WTC11 (cell line): ENCODE data around the gene RRN3.
"Not testable (repeated sequence)": the region's sequence is repeated elsewhere in the genome, so short reads cannot be mapped to it uniquely, and the experiment has no call there.

Experiments
- TF ChIP-seq, protein P1 (sequence below): fragments of 200-600 bp; IDR thresholded peaks from 2 replicates; pipeline ENCODE4 v1.8.0; 2022; ENCODE audit warnings: antibody characterized with exemption
- TF ChIP-seq, protein P2 (sequence below): sonication (generic); formaldehyde crosslinking; IDR thresholded peaks from 2 replicates; pipeline ENCODE4 v1.8.1; 2023; ENCODE audit warnings: mild to moderate bottlenecking, missing genetic modification reagents
- TF ChIP-seq, protein P3 (sequence below): sonication (generic); formaldehyde crosslinking; IDR thresholded peaks from 2 replicates; pipeline ENCODE4 v1.8.0; 2022; ENCODE audit warnings: mild to moderate bottlenecking, missing genetic modification reagents

DNA sequence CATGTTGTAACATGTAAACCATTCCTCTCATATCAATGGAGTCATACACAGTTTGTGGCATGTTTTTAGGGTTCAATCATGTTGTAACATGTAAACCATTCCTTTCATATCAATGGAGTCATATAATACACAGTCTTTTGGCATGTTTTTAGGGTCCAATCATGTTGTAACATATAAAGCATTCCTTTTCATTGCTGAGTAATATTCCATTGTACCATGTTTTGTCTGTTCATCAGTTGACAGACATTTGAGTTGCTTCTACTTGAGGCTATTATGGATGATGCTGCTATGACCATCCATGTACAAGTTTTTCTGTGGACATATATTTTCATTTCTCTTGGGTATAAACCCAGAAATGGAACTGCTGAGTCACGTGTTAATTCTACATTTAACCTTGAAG lies 13.2 kb downstream of the RRN3 start:
- TF ChIP-seq, protein P1, sequence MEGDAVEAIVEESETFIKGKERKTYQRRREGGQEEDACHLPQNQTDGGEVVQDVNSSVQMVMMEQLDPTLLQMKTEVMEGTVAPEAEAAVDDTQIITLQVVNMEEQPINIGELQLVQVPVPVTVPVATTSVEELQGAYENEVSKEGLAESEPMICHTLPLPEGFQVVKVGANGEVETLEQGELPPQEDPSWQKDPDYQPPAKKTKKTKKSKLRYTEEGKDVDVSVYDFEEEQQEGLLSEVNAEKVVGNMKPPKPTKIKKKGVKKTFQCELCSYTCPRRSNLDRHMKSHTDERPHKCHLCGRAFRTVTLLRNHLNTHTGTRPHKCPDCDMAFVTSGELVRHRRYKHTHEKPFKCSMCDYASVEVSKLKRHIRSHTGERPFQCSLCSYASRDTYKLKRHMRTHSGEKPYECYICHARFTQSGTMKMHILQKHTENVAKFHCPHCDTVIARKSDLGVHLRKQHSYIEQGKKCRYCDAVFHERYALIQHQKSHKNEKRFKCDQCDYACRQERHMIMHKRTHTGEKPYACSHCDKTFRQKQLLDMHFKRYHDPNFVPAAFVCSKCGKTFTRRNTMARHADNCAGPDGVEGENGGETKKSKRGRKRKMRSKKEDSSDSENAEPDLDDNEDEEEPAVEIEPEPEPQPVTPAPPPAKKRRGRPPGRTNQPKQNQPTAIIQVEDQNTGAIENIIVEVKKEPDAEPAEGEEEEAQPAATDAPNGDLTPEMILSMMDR = not testable (repeated sequence)
- TF ChIP-seq, protein P2, sequence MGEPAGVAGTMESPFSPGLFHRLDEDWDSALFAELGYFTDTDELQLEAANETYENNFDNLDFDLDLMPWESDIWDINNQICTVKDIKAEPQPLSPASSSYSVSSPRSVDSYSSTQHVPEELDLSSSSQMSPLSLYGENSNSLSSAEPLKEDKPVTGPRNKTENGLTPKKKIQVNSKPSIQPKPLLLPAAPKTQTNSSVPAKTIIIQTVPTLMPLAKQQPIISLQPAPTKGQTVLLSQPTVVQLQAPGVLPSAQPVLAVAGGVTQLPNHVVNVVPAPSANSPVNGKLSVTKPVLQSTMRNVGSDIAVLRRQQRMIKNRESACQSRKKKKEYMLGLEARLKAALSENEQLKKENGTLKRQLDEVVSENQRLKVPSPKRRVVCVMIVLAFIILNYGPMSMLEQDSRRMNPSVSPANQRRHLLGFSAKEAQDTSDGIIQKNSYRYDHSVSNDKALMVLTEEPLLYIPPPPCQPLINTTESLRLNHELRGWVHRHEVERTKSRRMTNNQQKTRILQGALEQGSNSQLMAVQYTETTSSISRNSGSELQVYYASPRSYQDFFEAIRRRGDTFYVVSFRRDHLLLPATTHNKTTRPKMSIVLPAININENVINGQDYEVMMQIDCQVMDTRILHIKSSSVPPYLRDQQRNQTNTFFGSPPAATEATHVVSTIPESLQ = not testable (repeated sequence)
- TF ChIP-seq, protein P3, sequence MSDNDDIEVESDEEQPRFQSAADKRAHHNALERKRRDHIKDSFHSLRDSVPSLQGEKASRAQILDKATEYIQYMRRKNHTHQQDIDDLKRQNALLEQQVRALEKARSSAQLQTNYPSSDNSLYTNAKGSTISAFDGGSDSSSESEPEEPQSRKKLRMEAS = not testable (repeated sequence)
